H1 (cell line): ENCODE measurements around the gene RADIL. TPM values are rescaled to one million over a fixed set of nuclear protein-coding genes. Genes with fewer than 3 reads are reported as not detected.

ENCODE experiments used
- CTCF ChIA-PET: fragments of 300-600 bp; sonication (Branson Sonifier 250); formaldehyde crosslinking; loops from one replicate; lab custom pipeline; 2021; ENCODE audit not compliant: partially characterized antibody; lab: Charles Lee
- POLR2A ChIA-PET: fragments of 300-600 bp; sonication (Branson Sonifier 250); formaldehyde crosslinking; loops from one replicate; lab custom pipeline; 2021; ENCODE audit warnings: inconsistent platforms; ENCODE audit not compliant: partially characterized antibody; lab: Charles Lee
- DNase-seq, 2 experiments: peaks; one replicate each; pipeline versions ENCODE4 v3.0.0 to v3.0.0-alpha.2; 2010 to 2022; ENCODE audit warnings: low spot score in 2 of 2, low read depth in 1 of 2, mixed read lengths in 1 of 2
- FAIRE-seq: peaks from 2 replicates; lab custom pipeline; 2011; peaks lifted over from hg19 to GRCh38; lab: Jason Lieb, UNC
- H2AFZ ChIP-seq: 2 replicates; pipeline ENCODE4 v1.8.1; 2012; ENCODE audit warnings: low read length, inconsistent platforms
- H2AK5ac ChIP-seq: 2 replicates; pipeline ENCODE4 v1.6.1; 2013; ENCODE audit warnings: low read depth, low read length
- H2BK120ac ChIP-seq: replicated peaks from 2 replicates; pipeline ENCODE3; 2013; ENCODE audit warnings: low read depth, low read length, inconsistent platforms
- H2BK12ac ChIP-seq: 2 replicates; pipeline ENCODE4 v1.6.1; 2013; ENCODE audit warnings: low read depth, low read length
- H2BK15ac ChIP-seq: 2 replicates; pipeline ENCODE4 v1.6.1; 2013; ENCODE audit warnings: low read length
- H2BK20ac ChIP-seq: 2 replicates; pipeline ENCODE4 v1.6.1; 2013; ENCODE audit warnings: low read length
- H2BK5ac ChIP-seq: 2 replicates; pipeline ENCODE4 v1.6.1; 2013; ENCODE audit warnings: low read depth, low read length
- H3K14ac ChIP-seq: 2 replicates; pipeline ENCODE4 v1.6.1; 2013; ENCODE audit warnings: inconsistent platforms; ENCODE audit not compliant: insufficient read length
- H3K18ac ChIP-seq: 2 replicates; pipeline ENCODE4 v1.6.1; 2013; ENCODE audit warnings: low read length; ENCODE audit errors: extremely low read depth
- H3K23ac ChIP-seq: 2 replicates; pipeline ENCODE4 v1.6.1; 2013; ENCODE audit warnings: inconsistent platforms; ENCODE audit not compliant: insufficient read length
- H3K23me2 ChIP-seq: 2 replicates; pipeline ENCODE4 v1.6.1; 2013; ENCODE audit warnings: low read depth, low read length
- H3K27ac ChIP-seq: 2 replicates; pipeline ENCODE4 v1.6.1; 2011; ENCODE audit warnings: low read depth, low read length, inconsistent platforms
- H3K27me3 ChIP-seq, 4 experiments: replicated peaks in 1 of 4; 1 replicate in 1 of 4; 2 replicates in 3 of 4; pipeline versions ENCODE4 v1.6.1 to v1.8.1; 2011 to 2013; ENCODE audit warnings: low read length in 3 of 4, mild to moderate bottlenecking in 3 of 4, inconsistent platforms in 2 of 4, mixed read lengths in 2 of 4, moderate library complexity in 1 of 4; ENCODE audit not compliant: control insufficient read depth in 3 of 4, insufficient read depth in 3 of 4; ENCODE audit errors: extremely low read depth in 1 of 4
- H3K36me3 ChIP-seq, 4 experiments: 2 replicates each; pipeline versions ENCODE4 v1.6.1 to v1.8.1; 2011 to 2013; ENCODE audit warnings: mild to moderate bottlenecking in 4 of 4, low read length in 3 of 4, moderate library complexity in 2 of 4, control low read depth in 1 of 4, inconsistent platforms in 1 of 4; ENCODE audit not compliant: insufficient read depth in 4 of 4, control insufficient read depth in 2 of 4
- H3K4ac ChIP-seq: replicated peaks from 2 replicates; pipeline ENCODE3; 2013; ENCODE audit warnings: low read length, low read depth, mixed read lengths, inconsistent platforms; ENCODE audit not compliant: insufficient read length
- H3K4me1 ChIP-seq, 4 experiments: replicated peaks in 1 of 4; 1 replicate in 1 of 4; 2 replicates in 3 of 4; pipeline versions ENCODE4 v1.6.1 to v1.8.1; 2011 to 2013; ENCODE audit warnings: low read length in 3 of 4, inconsistent platforms in 2 of 4, mixed read lengths in 1 of 4; ENCODE audit not compliant: insufficient read depth in 4 of 4, control insufficient read depth in 3 of 4
- H3K4me2 ChIP-seq, 2 experiments: 2 replicates each; pipeline versions ENCODE4 v1.6.1 to v1.8.1; 2011 to 2013; ENCODE audit warnings: low read depth in 2 of 2, low read length in 2 of 2, control low read depth in 1 of 2, inconsistent platforms in 1 of 2, mild to moderate bottlenecking in 1 of 2; ENCODE audit not compliant: insufficient read depth in 1 of 2
- H3K4me3 ChIP-seq, 4 experiments: fragments of 200-600, 300-600 bp in 1 of 4; sonication (generic), shearing (Covaris generic), sonication (Bioruptor Twin) in 1 of 4; 2 replicates each; pipeline versions ENCODE4 v1.5.1 to v1.8.1; 2011 to 2016; ENCODE audit warnings: low read length in 4 of 4, low read depth in 3 of 4, control low read depth in 2 of 4, inconsistent platforms in 2 of 4, mild to moderate bottlenecking in 2 of 4, mixed read lengths in 1 of 4, moderate library complexity in 1 of 4; ENCODE audit not compliant: insufficient read depth in 2 of 4; ENCODE audit errors: extremely low read depth in 1 of 4
- H3K56ac ChIP-seq: replicated peaks from 2 replicates; pipeline ENCODE3; 2013; ENCODE audit warnings: low read depth, mild to moderate bottlenecking, mixed read lengths, low read length, inconsistent platforms; ENCODE audit not compliant: insufficient read length
- H3K79me1 ChIP-seq: 2 replicates; pipeline ENCODE4 v1.6.1; 2013; ENCODE audit warnings: low read depth, low read length, control low read depth
- H3K79me2 ChIP-seq, 2 experiments: 2 replicates each; pipeline versions ENCODE4 v1.6.1 to v1.8.1; 2012 to 2013; ENCODE audit warnings: low read length in 2 of 2, mild to moderate bottlenecking in 2 of 2, inconsistent platforms in 1 of 2; ENCODE audit not compliant: insufficient read depth in 2 of 2, control insufficient read depth in 1 of 2
- H3K9ac ChIP-seq, 4 experiments: replicated peaks in 1 of 4; 1 replicate in 1 of 4; 2 replicates in 3 of 4; pipeline versions ENCODE4 v1.6.1 to v1.8.1; 2011 to 2013; ENCODE audit warnings: low read depth in 3 of 4, low read length in 3 of 4, control low read depth in 2 of 4, mild to moderate bottlenecking in 2 of 4, moderate library complexity in 2 of 4, inconsistent platforms in 1 of 4; ENCODE audit errors: extremely low read depth in 1 of 4
- H3K9me3 ChIP-seq, 2 experiments: 2 replicates each; pipeline versions ENCODE4 v1.6.1 to v1.8.1; 2012 to 2013; ENCODE audit warnings: mild to moderate bottlenecking in 2 of 2, moderate library complexity in 2 of 2, control low read depth in 1 of 2, inconsistent platforms in 1 of 2, low read depth in 1 of 2, low read length in 1 of 2, mixed read lengths in 1 of 2; ENCODE audit not compliant: insufficient read depth in 2 of 2
- H4K20me1 ChIP-seq, 2 experiments: replicated peaks in 1 of 2; 2 replicates each; pipeline versions ENCODE3 to v1.8.1; 2011 to 2013; ENCODE audit warnings: inconsistent platforms in 2 of 2, low read length in 2 of 2, mild to moderate bottlenecking in 1 of 2; ENCODE audit not compliant: insufficient read depth in 2 of 2, control insufficient read depth in 1 of 2
- H4K5ac ChIP-seq: 2 replicates; pipeline ENCODE4 v1.6.1; 2013; ENCODE audit warnings: low read length, low read depth, mixed read lengths, inconsistent platforms; ENCODE audit not compliant: insufficient read length
- H4K8ac ChIP-seq: 2 replicates; pipeline ENCODE4 v1.8.0; 2013; ENCODE audit warnings: mild to moderate bottlenecking, moderate library complexity, low read length, inconsistent platforms; ENCODE audit not compliant: insufficient read depth; ENCODE audit errors: extremely low read depth
- H4K91ac ChIP-seq: replicated peaks from 2 replicates; pipeline ENCODE3; 2013; ENCODE audit warnings: low read length, mixed read lengths, inconsistent platforms; ENCODE audit not compliant: insufficient read length
- EZH2 ChIP-seq: fragments of 200-600 bp; sonication (generic); IDR thresholded peaks from 2 replicates; pipeline ENCODE4 v1.7.1; 2012; ENCODE audit warnings: low read depth, mild to moderate bottlenecking, moderate library complexity, low read length, inconsistent platforms; ENCODE audit not compliant: severe bottlenecking
- GTF2F1 ChIP-seq: IDR thresholded peaks from 2 replicates; pipeline ENCODE4 v1.6.1; 2012; ENCODE audit warnings: low read depth, low read length, improper control_type of control experiment, borderline replicate concordance
- SP4 ChIP-seq: IDR thresholded peaks from 2 replicates; pipeline ENCODE4 v1.6.1; 2012; ENCODE audit warnings: low read length, inconsistent platforms
- WGBS, 2 experiments: shearing (Covaris generic) in 1 of 2; methylation state at CpG; one replicate each; pipeline versions ENCODE4 v1.1.6 to v1.1.7; 2013 to 2015; ENCODE audit warnings: low lambda C conversion rate in 2 of 2, mixed read lengths in 2 of 2, inconsistent platforms in 1 of 2, low coverage in 1 of 2, missing lambda C conversion rate in 1 of 2; ENCODE audit not compliant: insufficient replicate concordance in 2 of 2, insufficient coverage in 1 of 2, insufficient read length in 1 of 2; ENCODE audit errors: extremely low coverage in 1 of 2, missing lambda C conversion rate in 1 of 2; 5-methylcytosine and 5-hydroxymethylcytosine counted together
- polyA plus RNA-seq, 7 experiments: library from polyadenylated mRNA; depleted of rRNA in 3 of 7; stranded (reverse) in 5 of 7; unstranded in 2 of 7; fragments of >200 nt in 5 of 7; fragments of 200-250 nt in 2 of 7; gene quantifications; 1 replicate in 5 of 7; 2 replicates in 1 of 7; 4 replicates in 1 of 7; pipeline versions ENCODE4 v1.2.1 to v1.2.3, GENCODE V29; 2011 to 2013; ENCODE audit warnings: missing spikeins in 2 of 7, mixed read lengths in 2 of 7
- total RNA-seq: library from RNA; stranded (reverse); fragmentation: NEBNext Ultra II Directional; extraction: Animal tissue kit (Norgen Biotek cat#: 25700); gene quantifications from 2 replicates; pipeline ENCODE4 v1.2.1, GENCODE V29; 2021

Gene RADIL
- total and polyA plus RNA-seq, 2 of the 8 experiments (the other 6 are each of a cell fraction or from before 2014, with no cell fraction given), result 5.0 to 5.4 TPM

DNA sequence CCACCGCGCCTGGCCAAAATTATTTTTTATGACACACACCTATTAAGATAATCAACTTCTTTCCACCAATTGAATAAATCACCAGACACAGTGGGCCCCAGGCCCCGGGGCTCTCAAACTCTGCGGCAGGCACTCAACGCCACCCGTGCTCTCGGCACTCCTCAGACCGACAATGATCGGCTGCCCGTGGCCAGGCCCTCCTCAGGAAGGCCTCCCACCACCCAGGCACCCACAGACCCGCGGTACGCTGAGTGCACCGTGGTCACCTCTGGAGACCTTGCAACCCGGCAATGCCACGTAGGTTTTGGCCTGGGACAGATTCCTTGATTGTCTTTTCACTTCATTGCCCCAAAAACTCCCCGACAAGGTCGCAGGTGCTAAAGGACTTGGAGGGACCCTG, 6.9 kb downstream of the RADIL start:
- 93% methylated on average over 18 of the region's 18 CpGs; no CpG with 5 or more reads in 1 of the 2 experiments for WGBS, 2 experiments
- H3K27ac ChIP-seq, result no peak overlapping the region
- H3K23me2 ChIP-seq, result no peaks in the 10 kb centered on the region
- no peak overlapping the region; a peak in 1 of 7 replicates for H3K9ac ChIP-seq
- no peak overlapping the region for H4K5ac ChIP-seq
- no peak overlapping the region for H4K91ac ChIP-seq
- no peak overlapping the region for H3K4me3 ChIP-seq
- H3K56ac ChIP-seq, result no peak overlapping the region
- H3K18ac ChIP-seq, result no peak overlapping the region
- no peak overlapping the region for H3K4me2 ChIP-seq
- H4K20me1 ChIP-seq, result no peaks in the 10 kb centered on the region
- POLR2A ChIA-PET, result no interaction called here
- no peak overlapping the region for H2BK15ac ChIP-seq
- no peak overlapping the region for H2BK120ac ChIP-seq
- H3K4me1 ChIP-seq, result peaks cover 0 to 7% (median 3%) of the 10 kb centered on the region in 4 experiments; a peak in 2 of 7 replicates
- no peak overlapping the region for H4K8ac ChIP-seq
- no peak overlapping the region for H3K4ac ChIP-seq
- CTCF ChIA-PET, result no interaction called here
- FAIRE-seq (no peak), DNase-seq (no peak)
- no peaks in the 10 kb centered on the region; a peak in 1 of 8 replicates for H3K36me3 ChIP-seq
- no peak overlapping the region for H2BK12ac ChIP-seq
- H3K79me1 ChIP-seq, result no peaks in the 10 kb centered on the region
- H3K23ac ChIP-seq, result no peak overlapping the region
- H3K27me3 ChIP-seq, result no peaks in the 10 kb centered on the region
- H2BK5ac ChIP-seq, result no peak overlapping the region
- no peak overlapping the region for H3K14ac ChIP-seq
- no peak overlapping the region for H2BK20ac ChIP-seq
- no peaks in the 10 kb centered on the region for H3K79me2 ChIP-seq
- no peak overlapping the region for H2AFZ ChIP-seq
- no peaks in the 10 kb centered on the region for H3K9me3 ChIP-seq
- H2AK5ac ChIP-seq, result no peak overlapping the region
- TF ChIP-seq GTF2F1 (no peak), SP4 (no peak), EZH2 (no peak)
